Trophoblast cell (in vitro differentiated cells and primary cell): ENCODE results near the gene SPDYE4.
A peak's percentile ranks its signal among the peaks of the same experiment; 100 is the strongest.

Experiments
- DNase-seq, 2 donors: peaks; one replicate each; pipeline ENCODE4 v3.0.0-alpha.2; 2016
- H2AFZ ChIP-seq: 2 replicates; pipeline ENCODE4 v1.6.1; 2013; ENCODE audit warnings: low read length, moderate library complexity, mild to moderate bottlenecking; ENCODE audit not compliant: insufficient read depth, poor library complexity
- H2AK5ac ChIP-seq: 2 replicates; pipeline ENCODE4 v1.6.1; 2013; ENCODE audit warnings: mild to moderate bottlenecking, low read length
- H2BK120ac ChIP-seq: 2 replicates; pipeline ENCODE4 v1.6.1; 2013; ENCODE audit warnings: low read length, mild to moderate bottlenecking, moderate library complexity; ENCODE audit not compliant: insufficient read depth, poor library complexity
- H2BK12ac ChIP-seq: 2 replicates; pipeline ENCODE4 v1.6.1; 2013; ENCODE audit warnings: mild to moderate bottlenecking, low read length, moderate library complexity
- H2BK5ac ChIP-seq: 2 replicates; pipeline ENCODE4 v1.6.1; 2013; ENCODE audit warnings: low read length, low read depth, moderate library complexity, mild to moderate bottlenecking; ENCODE audit not compliant: poor library complexity
- H3K14ac ChIP-seq: 2 replicates; pipeline ENCODE4 v1.6.1; 2013; ENCODE audit warnings: mild to moderate bottlenecking, low read length
- H3K18ac ChIP-seq: 2 replicates; pipeline ENCODE4 v1.6.1; 2013; ENCODE audit warnings: mild to moderate bottlenecking, low read length
- H3K23ac ChIP-seq: 2 replicates; pipeline ENCODE4 v1.6.1; 2013; ENCODE audit warnings: low read length
- H3K27ac ChIP-seq: 2 replicates; pipeline ENCODE4 v1.5.1; 2013; ENCODE audit warnings: low read depth, mild to moderate bottlenecking, inconsistent platforms, low read length, moderate library complexity
- H3K27me3 ChIP-seq: 2 replicates; pipeline ENCODE4 v1.6.1; 2013; ENCODE audit warnings: inconsistent platforms, mild to moderate bottlenecking, low read length, moderate library complexity; ENCODE audit not compliant: insufficient read depth
- H3K36me3 ChIP-seq, 2 experiments: 1 replicate in 1 of 2; 2 replicates in 1 of 2; pipeline ENCODE4 v1.6.1; 2013; ENCODE audit warnings: low read length in 2 of 2, mild to moderate bottlenecking in 2 of 2, moderate library complexity in 1 of 2; ENCODE audit not compliant: insufficient read depth in 2 of 2, control insufficient read depth in 1 of 2
- H3K4ac ChIP-seq: 2 replicates; pipeline ENCODE4 v1.6.1; 2013; ENCODE audit warnings: low read depth, mild to moderate bottlenecking, low read length, moderate library complexity
- H3K4me1 ChIP-seq, 2 experiments: 1 replicate in 1 of 2; 2 replicates in 1 of 2; pipeline ENCODE4 v1.6.1; 2013; ENCODE audit warnings: low read length in 2 of 2, mild to moderate bottlenecking in 2 of 2, moderate library complexity in 1 of 2; ENCODE audit not compliant: insufficient read depth in 2 of 2, control insufficient read depth in 1 of 2
- H3K4me2 ChIP-seq: 2 replicates; pipeline ENCODE4 v1.6.1; 2013; ENCODE audit warnings: inconsistent platforms, mild to moderate bottlenecking, low read length, moderate library complexity
- H3K4me3 ChIP-seq: 2 replicates; pipeline ENCODE4 v1.5.1; 2013; ENCODE audit warnings: mild to moderate bottlenecking, low read depth, low read length, inconsistent platforms
- H3K79me1 ChIP-seq: one replicate; pipeline ENCODE4 v1.6.1; 2013; ENCODE audit warnings: low read length
- H3K79me2 ChIP-seq: 2 replicates; pipeline ENCODE4 v1.6.1; 2013; ENCODE audit warnings: low read length, mild to moderate bottlenecking; ENCODE audit not compliant: control insufficient read depth, insufficient read depth, poor library complexity
- H3K9ac ChIP-seq: 2 replicates; pipeline ENCODE4 v1.6.1; 2013; ENCODE audit warnings: mild to moderate bottlenecking, low read length
- H3K9me3 ChIP-seq: 2 replicates; pipeline ENCODE4 v1.6.1; 2013; ENCODE audit warnings: low read depth, mild to moderate bottlenecking, control low read depth, inconsistent platforms, low read length; ENCODE audit not compliant: insufficient read depth
- H4K12ac ChIP-seq: 2 replicates; pipeline ENCODE4 v1.6.1; 2013; ENCODE audit warnings: low read depth, mild to moderate bottlenecking, low read length, moderate library complexity
- H4K8ac ChIP-seq: 2 replicates; pipeline ENCODE4 v1.6.1; 2013; ENCODE audit warnings: low read depth, mild to moderate bottlenecking, low read length, moderate library complexity
- H4K91ac ChIP-seq: one replicate; pipeline ENCODE4 v1.6.1; 2013; ENCODE audit warnings: low read depth, mild to moderate bottlenecking, low read length, moderate library complexity
- whole genome bisulfite sequencing: extraction: QIAGEN DNeasy Blood & Tissue Kit; methylation state at CpG from one replicate; pipeline ENCODE4 v1.1.7; 2013; ENCODE audit warnings: missing lambda C conversion rate; ENCODE audit not compliant: insufficient read length, insufficient coverage; ENCODE audit errors: extremely low coverage; 5-methylcytosine and 5-hydroxymethylcytosine counted together

The SPDYE4 gene

DNA sequence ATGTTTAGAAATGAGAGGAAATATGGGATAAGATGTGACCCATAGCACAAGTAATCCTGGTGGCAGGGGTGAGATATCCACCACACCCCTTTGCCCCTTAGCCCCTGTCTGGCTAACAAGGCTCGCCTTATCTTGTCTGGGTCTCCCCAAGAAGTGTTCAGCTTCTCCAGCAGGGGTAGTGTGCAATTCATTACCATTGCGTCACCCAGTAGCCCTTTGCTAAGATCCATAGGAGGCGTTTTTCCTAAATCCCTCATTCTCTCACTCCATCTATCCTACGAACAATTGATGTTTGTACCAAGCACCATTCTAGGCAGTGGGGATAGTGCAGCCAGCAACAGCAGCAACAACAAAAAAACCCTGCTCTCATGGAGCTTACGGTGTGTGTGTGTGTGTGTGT is 44.5 kb downstream of the SPDYE4 start:
- H3K4me2 ChIP-seq: no peak overlapping the region
- no peaks in the 10 kb centered on the region for H3K79me2 ChIP-seq
- H3K27me3 ChIP-seq: no peaks in the 10 kb centered on the region
- H3K14ac ChIP-seq: no peak overlapping the region
- H4K91ac ChIP-seq: peak overlapping the region; percentile 28
- no peak overlapping the region for H4K8ac ChIP-seq
- H3K4me1 ChIP-seq: peaks cover 4 to 14% of the 10 kb centered on the region in 2 experiments
- no peak overlapping the region for H3K9ac ChIP-seq
- peak overlapping the region; percentile 4 for H2BK12ac ChIP-seq
- no peak overlapping the region for H3K4me3 ChIP-seq
- H3K27ac ChIP-seq: no peak overlapping the region
- H2BK120ac ChIP-seq: no peak overlapping the region
- no peak overlapping the region for H2AK5ac ChIP-seq
- no peak for DNase-seq
- H3K4ac ChIP-seq: no peak overlapping the region
- no peak overlapping the region for H4K12ac ChIP-seq
- no peak overlapping the region for H2AFZ ChIP-seq
- no peak overlapping the region for H2BK5ac ChIP-seq
- H3K23ac ChIP-seq: no peak overlapping the region
- peaks cover 10% of the 10 kb centered on the region for H3K79me1 ChIP-seq
- no peak overlapping the region for H3K18ac ChIP-seq
- no CpG with 5 or more reads among the region's 5 CpGs for WGBS
- no peaks in the 10 kb centered on the region for H3K36me3 ChIP-seq
- no peaks in the 10 kb centered on the region for H3K9me3 ChIP-seq

DNA sequence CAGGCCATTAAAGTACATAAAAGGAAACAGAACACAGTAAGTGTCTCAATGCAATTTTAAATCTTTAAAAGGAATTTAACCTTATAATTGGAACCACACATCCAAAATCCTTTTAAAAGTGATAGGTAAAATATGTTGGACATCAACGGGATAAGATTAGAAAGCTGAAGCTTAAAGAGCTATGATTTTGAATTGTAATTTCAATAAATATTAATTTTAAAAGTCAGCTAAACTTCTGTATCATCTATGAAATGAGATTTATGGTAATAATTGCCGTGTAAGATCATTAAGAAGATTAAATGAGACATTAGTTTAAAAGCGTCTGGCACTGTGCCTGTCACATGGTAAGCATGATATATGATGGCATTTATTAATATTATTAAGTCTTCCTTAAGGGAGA is 45.0 kb downstream of the SPDYE4 start:
- H4K8ac ChIP-seq: no peak overlapping the region
- H3K9ac ChIP-seq: no peak overlapping the region
- H3K9me3 ChIP-seq: no peaks in the 10 kb centered on the region
- H3K36me3 ChIP-seq: no peaks in the 10 kb centered on the region
- no peak overlapping the region for H3K23ac ChIP-seq
- no peak overlapping the region for H2BK12ac ChIP-seq
- WGBS: no CpG with 5 or more reads among the region's 3 CpGs
- H3K14ac ChIP-seq: no peak overlapping the region
- H2AFZ ChIP-seq: no peak overlapping the region
- H2BK120ac ChIP-seq: no peak overlapping the region
- H3K4me3 ChIP-seq: no peak overlapping the region
- H3K4me1 ChIP-seq: peaks cover 6 to 16% of the 10 kb centered on the region in 2 experiments
- H3K27me3 ChIP-seq: no peaks in the 10 kb centered on the region
- no peak overlapping the region for H4K91ac ChIP-seq
- no peak overlapping the region for H3K18ac ChIP-seq
- peaks cover 7% of the 10 kb centered on the region for H3K79me1 ChIP-seq
- no peak overlapping the region for H3K4ac ChIP-seq
- H3K4me2 ChIP-seq: no peak overlapping the region
- H2BK5ac ChIP-seq: no peak overlapping the region
- no peak overlapping the region for H4K12ac ChIP-seq
- no peak for DNase-seq
- no peak overlapping the region for H3K27ac ChIP-seq
- H3K79me2 ChIP-seq: no peaks in the 10 kb centered on the region
- H2AK5ac ChIP-seq: no peak overlapping the region

DNA sequence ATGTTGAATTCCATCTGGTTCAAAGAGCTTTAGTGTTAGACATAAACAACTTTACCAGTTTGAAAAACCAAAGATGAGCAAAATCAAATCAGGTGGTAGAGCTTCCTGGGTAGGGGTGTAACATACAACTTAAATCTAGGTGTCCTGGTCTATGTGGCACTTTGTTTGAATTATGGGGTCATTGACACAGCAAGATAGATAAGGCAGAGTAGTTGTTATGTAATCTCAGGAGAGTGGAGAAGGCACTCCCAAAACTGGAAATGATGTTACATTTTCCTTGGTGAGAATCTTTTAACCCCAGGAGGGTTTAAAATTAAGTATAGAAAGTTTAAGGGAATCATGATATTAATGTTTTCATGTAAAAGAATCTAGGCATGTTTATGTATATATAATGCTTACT is 45.6 kb downstream of the SPDYE4 start:
- Histone ChIP-seq H2BK5ac (no peak overlapping the region), H3K4ac (no peak overlapping the region), H3K23ac (no peak overlapping the region), H3K79me2 (peaks cover 2% of the 10 kb centered on the region), H4K91ac (no peak overlapping the region), H3K79me1 (peaks cover 10% of the 10 kb centered on the region), H3K18ac (no peak overlapping the region), H3K9ac (no peak overlapping the region), H4K12ac (no peak overlapping the region), H3K4me1 (peaks cover 11 to 22% of the 10 kb centered on the region in 2 experiments), H3K4me3 (no peak overlapping the region), H3K9me3 (no peaks in the 10 kb centered on the region), H3K36me3 (no peaks in the 10 kb centered on the region), H4K8ac (no peak overlapping the region), H2BK120ac (no peak overlapping the region), H3K27me3 (no peaks in the 10 kb centered on the region), H3K4me2 (no peak overlapping the region), H3K27ac (no peak overlapping the region), H2BK12ac (no peak overlapping the region), H3K14ac (no peak overlapping the region), H2AK5ac (no peak overlapping the region), H2AFZ (no peak overlapping the region)
- DNase-seq: no peak

DNA sequence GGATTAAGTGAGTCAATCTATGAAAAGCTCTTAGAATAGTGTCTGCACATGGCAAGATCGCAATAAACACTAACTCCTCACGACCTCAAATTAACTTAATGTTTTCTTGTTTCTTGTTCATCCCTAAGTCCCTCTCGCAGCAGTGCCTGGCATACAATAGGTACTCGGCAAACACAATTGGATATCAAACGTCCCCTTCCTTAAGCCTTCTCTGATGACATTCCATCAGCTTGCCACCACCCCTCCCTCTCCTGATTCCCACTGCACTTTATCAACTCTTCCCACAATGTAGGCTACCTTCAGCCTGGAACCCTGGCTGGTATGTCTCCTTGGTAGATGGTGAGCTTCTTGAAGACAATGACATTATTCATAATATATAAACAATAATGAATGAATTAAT is 47.1 kb downstream of the SPDYE4 start:
- H3K79me2 ChIP-seq: peaks cover 2% of the 10 kb centered on the region
- no peak overlapping the region for H3K27ac ChIP-seq
- H3K4ac ChIP-seq: no peak overlapping the region
- no peak overlapping the region for H4K91ac ChIP-seq
- no peak overlapping the region for H3K14ac ChIP-seq
- H2BK5ac ChIP-seq: no peak overlapping the region
- no peak overlapping the region for H4K12ac ChIP-seq
- H3K36me3 ChIP-seq: no peaks in the 10 kb centered on the region
- H3K4me2 ChIP-seq: no peak overlapping the region
- no peak overlapping the region for H4K8ac ChIP-seq
- no peak overlapping the region for H2AK5ac ChIP-seq
- H3K9ac ChIP-seq: no peak overlapping the region
- no peaks in the 10 kb centered on the region for H3K9me3 ChIP-seq
- H3K23ac ChIP-seq: no peak overlapping the region
- DNase-seq: no peak
- H3K4me1 ChIP-seq: peaks cover 23 to 25% of the 10 kb centered on the region in 2 experiments
- peaks cover 13% of the 10 kb centered on the region for H3K79me1 ChIP-seq
- H3K27me3 ChIP-seq: no peaks in the 10 kb centered on the region
- peak overlapping the region; percentile 15 for H2BK12ac ChIP-seq
- no peak overlapping the region for H2AFZ ChIP-seq
- H2BK120ac ChIP-seq: no peak overlapping the region
- WGBS: no CpG with 5 or more reads among the region's 5 CpGs
- H3K4me3 ChIP-seq: no peak overlapping the region
- no peak overlapping the region for H3K18ac ChIP-seq
